HepG2 (cell line): ENCODE results near the gene SCAANT1. TPM values are rescaled to one million over a fixed set of nuclear protein-coding genes. Genes with fewer than 3 reads are reported as not detected.

Experiments
- ATAC-seq: fragments of 200-7000 bp; cut with Tn5 transposase; 3 replicates; pipeline ENCODE4 v1.9.1; 2020; ENCODE audit warnings: mild to moderate bottlenecking, moderate library complexity
- BruUV-seq: library from RNA; stranded (reverse); fragments of 400-500 nt; replicated peaks from 2 replicates; lab custom pipeline; 2021; lab: Mats Ljungman, UMichigan
- CTCF ChIA-PET: fragments of 300-600 bp; formaldehyde crosslinking; extraction: SDS; loops from one replicate; lab custom pipeline; 2021; ENCODE audit warnings: low total read pairs, inconsistent platforms, low intra/inter-chr PET ratio; lab: Yijun Ruan, JAX
- POLR2A ChIA-PET: fragments of 350-600 bp; sonication (Branson Sonifier 250); formaldehyde crosslinking; loops from one replicate; lab custom pipeline; 2020; ENCODE audit warnings: antibody characterized with exemption, inconsistent platforms; lab: Yijun Ruan, JAX
- DNase-seq: peaks from one replicate; pipeline ENCODE4 v3.0.0-alpha.2; 2015; ENCODE audit warnings: low spot score
- FAIRE-seq: peaks from 3 replicates; lab custom pipeline; 2011; peaks lifted over from hg19 to GRCh38; lab: Jason Lieb, UNC
- H2AFZ ChIP-seq: one replicate; pipeline ENCODE4 v1.6.1; 2011; ENCODE audit warnings: low read length, inconsistent platforms
- H3K27ac ChIP-seq: fragments of 300-600 bp; 3 replicates; pipeline ENCODE4 v1.8.0; 2011; ENCODE audit warnings: mixed run types, mild to moderate bottlenecking, mixed read lengths, low read length, inconsistent platforms; ENCODE audit not compliant: insufficient read depth; ENCODE audit errors: extremely low read length
- H3K27me3 ChIP-seq, 2 experiments: fragments of 200-600 bp in 1 of 2; 2 replicates in 1 of 2; 3 replicates in 1 of 2; pipeline versions ENCODE4 v1.6.0 to v1.8.0; 2011; ENCODE audit warnings: low read length in 2 of 2, mild to moderate bottlenecking in 2 of 2, moderate library complexity in 2 of 2, inconsistent platforms in 1 of 2; ENCODE audit not compliant: insufficient read depth in 2 of 2, control insufficient read depth in 1 of 2
- H3K36me3 ChIP-seq, 2 experiments: fragments of 200-600 bp in 1 of 2; replicated peaks in 1 of 2; 2 replicates in 1 of 2; 3 replicates in 1 of 2; pipeline versions ENCODE4 v1.5.1 to v1.8.0; 2011; ENCODE audit warnings: low read length in 2 of 2, inconsistent platforms in 1 of 2; ENCODE audit not compliant: insufficient read depth in 2 of 2, control insufficient read depth in 1 of 2
- H3K4me1 ChIP-seq: 2 replicates; pipeline ENCODE4 v1.5.1; 2012; ENCODE audit warnings: low read length, inconsistent platforms; ENCODE audit not compliant: insufficient read depth
- H3K4me2 ChIP-seq: 2 replicates; pipeline ENCODE4 v1.6.0; 2011; ENCODE audit warnings: low read depth, low read length, inconsistent platforms
- H3K4me3 ChIP-seq, 3 experiments: fragments of 200-600 bp in 1 of 3; sonication (generic), shearing (Covaris generic) in 1 of 3; replicated peaks in 1 of 3; 2 replicates each; pipeline ENCODE4 v1.5.1; 2011 to 2016; ENCODE audit warnings: low read length in 3 of 3, inconsistent platforms in 2 of 3, low read depth in 2 of 3, mild to moderate bottlenecking in 2 of 3, control low read depth in 1 of 3, mixed read lengths in 1 of 3; ENCODE audit not compliant: insufficient read depth in 1 of 3
- H3K79me2 ChIP-seq: one replicate; pipeline ENCODE4 v1.6.1; 2011; ENCODE audit warnings: low read length, inconsistent platforms; ENCODE audit not compliant: insufficient read depth
- H3K9ac ChIP-seq: 2 replicates; pipeline ENCODE4 v1.6.0; 2011; ENCODE audit warnings: mild to moderate bottlenecking, low read depth, low read length, inconsistent platforms; ENCODE audit not compliant: insufficient read depth
- H3K9me3 ChIP-seq: 2 replicates; pipeline ENCODE4 v1.5.1; 2012; ENCODE audit warnings: mild to moderate bottlenecking, low read length
- H4K20me1 ChIP-seq: 2 replicates; pipeline ENCODE4 v1.6.0; 2011; ENCODE audit warnings: inconsistent platforms, mild to moderate bottlenecking, low read length, moderate library complexity; ENCODE audit not compliant: insufficient read depth
- E2F2 ChIP-seq: sonication (generic); formaldehyde crosslinking; IDR thresholded peaks from 2 replicates; pipeline ENCODE4 v1.4.0; 2020; ENCODE audit warnings: missing genetic modification reagents, borderline replicate concordance
- FOSL2 ChIP-seq: sonication (generic); formaldehyde crosslinking; IDR thresholded peaks from 2 replicates; pipeline ENCODE4 v1.4.0; 2020; ENCODE audit warnings: missing genetic modification reagents
- GATAD2A ChIP-seq: IDR thresholded peaks from 2 replicates; pipeline ENCODE4 v1.6.1; 2016
- MED1 ChIP-seq: sonication (generic); formaldehyde crosslinking; IDR thresholded peaks from 2 replicates; pipeline ENCODE4 v1.4.0; 2020; ENCODE audit warnings: missing genetic modification reagents
- NONO ChIP-seq, 2 experiments: fragments of 450-650 bp in 1 of 2; sonication (generic) in 1 of 2; formaldehyde crosslinking in 1 of 2; IDR thresholded peaks in 1 of 2; conservative IDR thresholded peaks in 1 of 2; 2 replicates each; pipeline versions ENCODE4 v1.6.1 to v1.8.0; 2017 to 2022; ENCODE audit warnings: mild to moderate bottlenecking in 1 of 2, missing genetic modification reagents in 1 of 2, moderate library complexity in 1 of 2
- POLR2AphosphoS5 ChIP-seq: IDR thresholded peaks from 2 replicates; pipeline ENCODE4 v1.6.1; 2012; ENCODE audit warnings: low read depth, low read length
- ZNF12 ChIP-seq: sonication (generic); formaldehyde crosslinking; IDR thresholded peaks from 2 replicates; pipeline ENCODE4 v1.5.0; 2020; ENCODE audit warnings: missing genetic modification reagents
- ZNF460 ChIP-seq: sonication (generic); formaldehyde crosslinking; IDR thresholded peaks from 2 replicates; pipeline ENCODE4 v1.5.1; 2020; ENCODE audit warnings: missing genetic modification reagents, mild to moderate bottlenecking, borderline replicate concordance
- WGBS: methylation state at CpG from one replicate; pipeline ENCODE4 v1.1.6; 2017; ENCODE audit warnings: low lambda C conversion rate; 5-methylcytosine and 5-hydroxymethylcytosine counted together
- in situ Hi-C: cut with HindIII; loops from 2 replicates; pipeline ENCODE4 v1.10.0; 2017; ENCODE audit warnings: low pct_unique_long_range_greater_than_20kb; ENCODE audit not compliant: extremely low pct_ligation_motif_present
- intact Hi-C: fragments of 100-400 bp; cut with micrococcal nuclease; formaldehyde crosslinking; loops from one replicate; pipeline ENCODE4 v1.10.0; 2022; ENCODE audit not compliant: unreplicated experiment
- polyA plus RNA-seq, 8 experiments: library from polyadenylated mRNA; depleted of rRNA in 3 of 8; stranded (reverse) in 7 of 8; unstranded in 1 of 8; fragments of >200 nt; fragmentation: Illumina TruSeq in 4 of 8; extraction: Trizol in 4 of 8; gene quantifications; 2 replicates each; pipeline versions ENCODE4 v1.2.1 to v1.2.3, GENCODE V29; 2011 to 2016; ENCODE audit warnings: low read depth in 4 of 8, missing spikeins in 1 of 8, mixed read lengths in 1 of 8; ENCODE audit not compliant: insufficient read depth in 1 of 8
- total RNA-seq, 5 experiments: library from RNA; depleted of rRNA; stranded (reverse); fragments of >200 nt; fragmentation: Illumina TruSeq; extraction: Trizol; gene quantifications; 2 replicates each; pipeline ENCODE4 v1.2.3, GENCODE V29; 2016; ENCODE audit warnings: low read depth in 1 of 5
- TF ChIP-seq, protein P1 (sequence below): sonication (generic); formaldehyde crosslinking; IDR thresholded peaks from 2 replicates; pipeline ENCODE4 v1.4.0; 2020; ENCODE audit warnings: mild to moderate bottlenecking, missing genetic modification reagents
- TF ChIP-seq, protein P2 (sequence below): IDR thresholded peaks from 2 replicates; pipeline ENCODE4 v1.4.0; 2020; ENCODE audit warnings: mild to moderate bottlenecking, missing genetic modification reagents

Gene SCAANT1
- total and polyA plus RNA-seq, 2 of the 13 experiments (the other 11 are each of a cell fraction or from before 2014, with no cell fraction given), result not detected

DNA sequence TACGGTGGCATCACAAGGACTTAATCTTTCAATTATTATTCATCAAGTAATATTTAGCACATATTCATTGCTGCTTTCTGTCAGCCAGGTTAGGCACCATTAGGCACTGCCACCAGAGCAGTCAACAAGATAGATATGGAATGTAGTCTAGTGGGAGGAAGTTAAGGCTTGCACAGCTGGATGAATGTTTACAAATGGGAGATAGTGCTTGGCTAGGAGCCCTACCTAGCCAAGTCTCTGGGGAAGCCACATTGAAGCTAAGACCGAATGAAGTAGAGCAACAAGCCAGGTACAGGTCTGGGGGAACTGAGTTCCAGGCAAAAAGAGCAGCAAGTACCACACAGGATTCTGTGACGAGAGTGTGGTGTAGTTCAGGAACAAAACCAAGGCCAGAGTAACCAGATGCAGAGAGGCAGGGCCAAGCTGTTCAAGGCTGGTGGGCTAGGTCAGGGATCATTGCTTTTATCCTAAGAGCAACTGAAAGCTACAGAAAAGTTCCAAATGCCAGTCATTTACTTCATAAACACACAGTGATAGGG, 33.4 kb upstream of the SCAANT1 start:
- H3K4me2 ChIP-seq, result peak overlapping the region; percentile 44
- peak; percentile 50 for DNase-seq
- intact Hi-C loops (no loop called here), in situ Hi-C loops (no loop called here)
- H3K4me3 ChIP-seq, result no peak overlapping the region
- no peak overlapping the region for H2AFZ ChIP-seq
- BruUV-seq, result no TSS peak
- ChIA-PET CTCF (no interaction called here), POLR2A (no interaction called here)
- peak overlapping the region; percentile 51 for H3K27ac ChIP-seq
- ATAC-seq, result peak; percentile 86
- H3K27me3 ChIP-seq, result no peaks in the 10 kb centered on the region
- no peaks in the 10 kb centered on the region for H3K9me3 ChIP-seq
- H3K36me3 ChIP-seq, result peaks cover 0 to 5% of the 10 kb centered on the region in 2 experiments; a peak in 2 of 5 replicates
- peaks cover 3% of the 10 kb centered on the region for H4K20me1 ChIP-seq
- H3K9ac ChIP-seq, result no peak overlapping the region
- peaks cover 32% of the 10 kb centered on the region for H3K79me2 ChIP-seq
- H3K4me1 ChIP-seq, result peaks cover 54% of the 10 kb centered on the region
- 78% methylated on average over 3 of the region's 3 CpGs for WGBS
- no peak for FAIRE-seq
- TF ChIP-seq, protein P1, sequence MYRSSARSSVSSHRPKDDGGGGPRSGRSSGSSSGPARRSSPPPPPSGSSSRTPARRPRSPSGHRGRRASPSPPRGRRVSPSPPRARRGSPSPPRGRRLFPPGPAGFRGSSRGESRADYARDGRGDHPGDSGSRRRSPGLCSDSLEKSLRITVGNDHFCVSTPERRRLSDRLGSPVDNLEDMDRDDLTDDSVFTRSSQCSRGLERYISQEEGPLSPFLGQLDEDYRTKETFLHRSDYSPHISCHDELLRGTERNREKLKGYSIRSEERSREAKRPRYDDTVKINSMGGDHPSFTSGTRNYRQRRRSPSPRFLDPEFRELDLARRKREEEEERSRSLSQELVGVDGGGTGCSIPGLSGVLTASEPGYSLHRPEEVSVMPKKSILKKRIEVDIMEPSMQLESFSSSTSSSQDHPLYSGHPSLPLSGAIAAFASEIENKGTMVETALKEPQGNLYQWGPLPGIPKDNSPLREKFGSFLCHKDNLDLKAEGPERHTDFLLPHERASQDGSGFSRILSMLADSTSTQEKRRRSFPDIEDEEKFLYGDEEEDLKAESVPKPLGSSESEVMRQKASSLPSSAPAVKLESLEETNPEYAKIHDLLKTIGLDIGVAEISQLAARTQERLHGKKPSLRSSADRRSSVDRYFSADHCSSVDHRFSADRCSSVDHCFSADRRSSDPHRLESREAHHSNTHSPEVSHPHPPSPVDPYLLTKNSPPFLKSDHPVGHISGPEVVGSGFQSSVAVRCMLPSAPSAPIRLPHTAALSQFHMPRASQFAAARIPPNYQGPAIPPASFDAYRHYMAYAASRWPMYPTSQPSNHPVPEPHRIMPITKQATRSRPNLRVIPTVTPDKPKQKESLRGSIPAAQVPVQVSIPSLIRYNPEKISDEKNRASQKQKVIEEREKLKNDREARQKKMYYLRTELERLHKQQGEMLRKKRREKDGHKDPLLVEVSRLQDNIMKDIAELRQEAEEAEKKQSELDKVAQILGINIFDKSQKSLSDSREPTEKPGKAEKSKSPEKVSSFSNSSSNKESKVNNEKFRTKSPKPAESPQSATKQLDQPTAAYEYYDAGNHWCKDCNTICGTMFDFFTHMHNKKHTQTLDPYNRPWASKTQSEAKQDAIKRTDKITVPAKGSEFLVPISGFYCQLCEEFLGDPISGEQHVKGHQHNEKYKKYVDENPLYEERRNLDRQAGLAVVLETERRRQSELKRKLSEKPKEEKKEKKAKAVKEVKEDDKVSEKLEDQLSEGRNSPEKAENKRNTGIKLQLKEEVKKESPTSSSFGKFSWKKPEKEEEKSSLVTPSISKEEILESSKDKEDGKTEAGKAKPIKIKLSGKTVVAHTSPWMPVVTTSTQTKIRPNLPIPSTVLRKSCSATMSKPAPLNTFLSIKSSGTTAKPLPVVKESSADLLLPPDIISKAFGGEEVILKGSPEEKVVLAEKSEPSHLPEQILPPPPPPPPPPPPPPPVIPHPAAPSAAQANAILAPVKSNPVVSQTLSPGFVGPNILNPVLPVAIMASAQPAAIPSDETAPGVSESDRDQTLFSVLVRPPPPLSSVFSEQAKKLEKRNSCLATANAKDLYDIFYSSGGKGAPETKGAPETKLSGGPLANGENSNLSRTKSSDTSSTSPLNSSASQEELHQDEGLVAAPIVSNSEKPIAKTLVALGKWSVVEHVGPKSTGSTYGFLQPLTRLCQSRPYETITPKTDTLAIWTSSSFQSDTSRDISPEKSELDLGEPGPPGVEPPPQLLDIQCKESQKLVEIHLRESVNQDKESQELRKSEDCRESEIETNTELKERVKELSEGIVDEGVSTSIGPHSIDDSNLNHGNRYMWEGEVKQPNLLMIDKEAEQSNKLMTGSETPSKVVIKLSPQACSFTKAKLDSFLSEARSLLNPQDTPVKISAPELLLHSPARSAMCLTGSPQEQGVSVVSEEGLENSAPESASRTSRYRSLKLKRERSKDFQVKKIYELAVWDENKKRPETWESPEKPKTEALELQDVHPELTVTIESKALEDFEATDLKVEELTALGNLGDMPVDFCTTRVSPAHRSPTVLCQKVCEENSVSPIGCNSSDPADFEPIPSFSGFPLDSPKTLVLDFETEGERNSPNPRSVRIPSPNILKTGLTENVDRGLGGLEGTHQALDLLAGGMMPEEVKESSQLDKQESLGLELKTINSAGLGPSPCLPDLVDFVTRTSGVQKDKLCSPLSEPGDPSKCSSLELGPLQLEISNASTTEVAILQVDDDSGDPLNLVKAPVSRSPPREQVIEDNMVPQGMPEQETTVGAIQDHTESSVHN (CRISPR knock-in tag), result no peak
- TF ChIP-seq POLR2AphosphoS5 (no peak), E2F2 (CRISPR knock-in tag) (no peak), FOSL2 (CRISPR knock-in tag) (no peak), NONO (IDR thresholded peaks at IDR 0.05) (no peak), NONO (CRISPR knock-in tag; conservative IDR thresholded peaks at IDR 0.05) (no peak), GATAD2A (CRISPR knock-in tag) (peak; percentile 32; the same call in 1 of the 2 replicates), ZNF12 (no peak), ZNF460 (CRISPR knock-in tag) (no peak), MED1 (peak; percentile 46; the same call in 1 of the 2 replicates)
- TF ChIP-seq, protein P2, sequence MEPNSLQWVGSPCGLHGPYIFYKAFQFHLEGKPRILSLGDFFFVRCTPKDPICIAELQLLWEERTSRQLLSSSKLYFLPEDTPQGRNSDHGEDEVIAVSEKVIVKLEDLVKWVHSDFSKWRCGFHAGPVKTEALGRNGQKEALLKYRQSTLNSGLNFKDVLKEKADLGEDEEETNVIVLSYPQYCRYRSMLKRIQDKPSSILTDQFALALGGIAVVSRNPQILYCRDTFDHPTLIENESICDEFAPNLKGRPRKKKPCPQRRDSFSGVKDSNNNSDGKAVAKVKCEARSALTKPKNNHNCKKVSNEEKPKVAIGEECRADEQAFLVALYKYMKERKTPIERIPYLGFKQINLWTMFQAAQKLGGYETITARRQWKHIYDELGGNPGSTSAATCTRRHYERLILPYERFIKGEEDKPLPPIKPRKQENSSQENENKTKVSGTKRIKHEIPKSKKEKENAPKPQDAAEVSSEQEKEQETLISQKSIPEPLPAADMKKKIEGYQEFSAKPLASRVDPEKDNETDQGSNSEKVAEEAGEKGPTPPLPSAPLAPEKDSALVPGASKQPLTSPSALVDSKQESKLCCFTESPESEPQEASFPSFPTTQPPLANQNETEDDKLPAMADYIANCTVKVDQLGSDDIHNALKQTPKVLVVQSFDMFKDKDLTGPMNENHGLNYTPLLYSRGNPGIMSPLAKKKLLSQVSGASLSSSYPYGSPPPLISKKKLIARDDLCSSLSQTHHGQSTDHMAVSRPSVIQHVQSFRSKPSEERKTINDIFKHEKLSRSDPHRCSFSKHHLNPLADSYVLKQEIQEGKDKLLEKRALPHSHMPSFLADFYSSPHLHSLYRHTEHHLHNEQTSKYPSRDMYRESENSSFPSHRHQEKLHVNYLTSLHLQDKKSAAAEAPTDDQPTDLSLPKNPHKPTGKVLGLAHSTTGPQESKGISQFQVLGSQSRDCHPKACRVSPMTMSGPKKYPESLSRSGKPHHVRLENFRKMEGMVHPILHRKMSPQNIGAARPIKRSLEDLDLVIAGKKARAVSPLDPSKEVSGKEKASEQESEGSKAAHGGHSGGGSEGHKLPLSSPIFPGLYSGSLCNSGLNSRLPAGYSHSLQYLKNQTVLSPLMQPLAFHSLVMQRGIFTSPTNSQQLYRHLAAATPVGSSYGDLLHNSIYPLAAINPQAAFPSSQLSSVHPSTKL (CRISPR knock-in tag), result peak; percentile 25; the same call in 1 of the 2 replicates
